ENCODE data around the gene DHRS2.
"Not testable (repeated sequence)": the region's sequence is repeated elsewhere in the genome, so short reads cannot be mapped to it uniquely, and the experiment has no call there.

Gene DHRS2

GRCh38 chr14:23634698-23635412 is 1.3 kb upstream of the DHRS2 start:
- DNase-seq: not testable (repeated sequence)

DNA sequence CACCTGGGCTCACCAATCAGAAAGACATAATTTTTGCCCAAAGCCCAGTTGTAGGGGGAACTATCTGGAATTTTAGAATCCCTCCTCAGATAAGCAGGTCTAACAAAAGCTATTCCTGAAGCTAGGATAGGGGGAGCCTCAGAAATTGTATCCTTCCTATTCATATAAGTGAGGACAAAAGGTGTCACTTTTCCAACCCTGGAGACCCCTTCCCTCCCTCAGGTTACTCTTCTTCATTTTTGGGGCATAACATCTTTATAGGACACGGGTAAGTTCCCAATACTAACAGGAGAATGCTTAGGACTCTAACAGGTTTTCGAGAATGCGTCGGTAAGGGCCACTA is 1.1 kb downstream of the DHRS2 start:
- not testable (repeated sequence) for DNase-seq

DNA sequence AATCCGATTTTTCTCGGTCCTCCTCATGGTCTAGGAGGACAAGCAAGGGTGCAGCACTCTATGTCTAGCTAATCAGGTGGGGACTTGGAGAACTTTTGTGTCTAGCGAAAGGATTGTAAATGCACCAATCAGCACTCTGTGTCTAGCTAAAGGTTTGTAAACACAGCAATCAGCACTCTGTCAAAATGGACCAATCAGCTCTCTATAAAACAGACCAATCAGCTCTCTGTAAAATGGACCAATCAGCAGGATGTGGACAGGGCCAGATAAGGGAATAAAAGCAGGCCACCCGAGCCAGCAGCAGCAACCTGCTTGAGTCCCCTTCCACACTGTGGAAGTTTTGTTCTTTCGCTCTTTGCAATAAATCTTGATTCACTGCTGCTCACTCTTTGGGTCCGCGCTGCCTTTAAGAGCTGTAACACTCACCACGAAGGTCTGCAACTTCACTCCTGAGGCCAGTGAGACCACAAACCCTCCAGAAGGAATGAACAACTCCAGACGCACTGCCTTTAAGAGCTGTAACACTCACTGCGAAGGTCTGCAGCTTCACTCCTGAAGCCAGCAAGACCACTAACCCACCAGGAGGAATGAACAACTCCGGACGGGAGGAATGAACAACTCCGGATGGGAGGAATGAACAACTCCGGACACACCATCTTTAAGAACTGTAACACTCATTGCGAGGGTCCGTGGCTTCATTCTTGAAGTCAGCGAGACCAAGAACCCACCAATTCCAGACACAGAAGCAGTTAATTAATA is 1.7 kb downstream of the DHRS2 start:
- DNase-seq: not testable (repeated sequence)

DNA sequence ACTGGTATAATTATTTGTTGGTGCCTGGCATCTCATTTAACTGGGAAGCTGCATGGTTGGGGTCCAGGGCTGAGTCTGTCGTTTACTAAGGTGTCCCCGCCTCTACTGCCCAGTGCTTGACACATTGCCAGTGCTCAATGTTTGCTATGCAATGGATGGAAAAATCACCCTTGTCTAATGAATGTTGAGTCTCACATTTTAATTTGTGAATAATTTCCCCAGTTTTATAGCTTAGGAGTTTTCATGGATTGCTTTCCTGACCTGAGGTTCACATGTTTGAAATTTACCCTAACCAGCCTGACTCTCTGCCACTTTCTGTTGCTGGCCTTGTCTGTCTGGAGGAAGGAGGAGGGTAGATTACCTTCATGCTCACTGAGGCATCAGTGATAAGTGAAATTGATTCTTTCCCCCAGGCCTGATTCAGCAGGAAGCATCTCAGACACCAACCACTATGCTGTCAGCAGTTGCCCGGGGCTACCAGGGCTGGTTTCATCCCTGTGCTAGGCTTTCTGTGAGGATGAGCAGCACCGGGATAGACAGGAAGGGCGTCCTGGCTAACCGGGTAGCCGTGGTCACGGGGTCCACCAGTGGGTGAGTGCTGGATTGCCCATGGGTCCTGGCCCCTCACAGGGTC is 2.4 kb downstream of the DHRS2 start:
- DNase-seq: no peak

DNA sequence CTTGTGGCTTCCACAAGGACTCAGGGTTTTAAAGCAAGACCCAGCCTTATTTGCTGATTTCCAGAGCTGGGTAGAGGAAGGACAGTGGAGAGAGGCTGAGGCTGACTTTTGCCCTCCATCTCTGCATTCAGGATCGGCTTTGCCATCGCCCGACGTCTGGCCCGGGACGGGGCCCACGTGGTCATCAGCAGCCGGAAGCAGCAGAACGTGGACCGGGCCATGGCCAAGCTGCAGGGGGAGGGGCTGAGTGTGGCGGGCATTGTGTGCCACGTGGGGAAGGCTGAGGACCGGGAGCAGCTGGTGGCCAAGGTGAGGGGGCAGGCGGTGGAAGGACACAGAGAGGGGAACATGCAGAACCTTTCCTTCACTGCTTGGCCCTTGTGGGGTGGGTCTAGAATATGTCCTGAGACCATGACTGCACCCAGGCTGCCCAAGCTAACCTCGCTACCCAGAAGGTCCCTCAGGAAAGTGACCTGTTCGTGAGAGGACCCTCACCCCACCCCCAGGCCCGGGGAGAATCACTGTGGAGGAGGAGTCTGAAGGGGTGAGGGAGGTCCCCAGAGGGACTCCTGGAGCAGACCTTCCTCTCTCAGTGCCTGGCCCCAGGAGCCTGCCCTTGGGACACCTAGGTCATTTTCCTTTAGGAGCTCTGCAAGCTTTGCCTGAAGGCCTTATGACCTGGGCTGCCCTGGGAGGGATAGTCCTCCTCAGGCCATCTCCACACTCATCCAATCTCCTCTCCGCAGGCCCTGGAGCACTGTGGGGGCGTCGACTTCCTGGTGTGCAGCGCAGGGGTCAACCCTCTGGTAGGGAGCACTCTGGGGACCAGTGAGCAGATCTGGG is 3.1 kb downstream of the DHRS2 start:
- DNase-seq: no peak

DNA sequence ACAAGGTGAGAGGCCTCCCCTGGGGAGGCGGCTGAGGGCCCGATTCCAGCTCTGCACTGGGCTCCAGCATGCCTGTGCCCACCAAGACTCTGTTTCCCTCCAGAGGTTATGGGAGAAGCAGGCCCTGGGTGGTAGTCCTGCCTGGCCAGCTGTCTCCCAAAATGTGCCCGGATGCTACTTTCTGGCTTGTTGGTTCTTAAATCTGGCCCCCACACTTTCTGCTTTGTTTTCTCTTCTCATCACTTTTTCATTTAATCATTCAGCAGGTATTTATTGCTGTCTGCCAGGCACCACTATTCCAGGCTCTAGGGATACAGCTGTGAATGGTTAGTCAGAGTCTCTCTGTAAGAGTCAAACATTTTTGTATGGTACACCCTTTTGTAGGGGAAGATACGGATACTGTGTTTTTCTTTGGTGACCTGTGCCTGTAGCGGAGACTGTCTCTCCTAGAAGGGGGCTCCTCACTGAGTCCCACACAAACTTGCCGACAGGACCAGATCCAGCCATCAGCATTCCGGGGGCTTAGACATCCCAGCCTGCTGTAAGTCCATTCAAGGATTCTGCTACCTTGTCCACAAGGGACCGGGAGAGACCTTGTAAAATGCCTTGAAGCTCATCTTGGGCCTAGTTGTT is 3.8 kb downstream of the DHRS2 start:
- DNase-seq: no peak

GRCh38 chr14:23640524-23641141 is 4.5 kb downstream of the DHRS2 start:
- peak; percentile 71 to 84 for DNase-seq

- no peak for DNase-seq
Measured at GRCh38 chr14:23641180-23641914, 5.2 kb downstream of the DHRS2 start.

DNA sequence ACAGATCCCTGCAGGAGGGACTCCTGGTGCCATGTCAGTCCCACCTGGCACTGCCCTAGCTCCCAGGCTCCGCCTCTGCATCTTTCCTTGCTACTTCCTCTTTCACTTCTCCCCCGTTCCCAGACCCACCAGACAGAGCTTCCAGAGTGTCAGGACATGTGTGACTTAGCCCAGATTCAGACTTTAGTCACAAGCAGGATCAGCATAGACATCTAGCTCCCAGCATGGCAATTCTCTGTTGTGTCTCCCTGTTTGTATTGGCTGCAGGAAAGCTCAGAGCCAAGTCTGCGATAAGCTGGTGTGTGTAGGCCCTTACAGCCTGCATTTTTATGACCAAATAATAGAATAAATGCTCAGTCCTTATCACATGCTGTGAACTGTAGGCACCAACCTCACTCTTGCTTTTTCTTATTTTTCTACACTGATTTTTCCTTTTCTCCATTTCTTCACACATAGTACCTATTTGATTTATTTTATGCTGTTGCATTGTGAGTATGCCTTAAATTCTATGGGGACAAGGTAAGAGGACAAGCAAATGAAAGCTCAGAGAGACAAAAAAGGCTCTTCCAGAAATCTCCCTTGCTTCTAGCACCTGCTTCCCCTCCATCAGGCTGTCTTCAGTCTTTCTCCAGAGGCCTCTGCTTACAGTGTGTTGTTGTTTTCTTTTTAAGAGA is 5.9 kb downstream of the DHRS2 start:
- no peak for DNase-seq

GRCh38 chr14:23643533-23644194 is 7.5 kb downstream of the DHRS2 start:
- no peak for DNase-seq

GRCh38 chr14:23644195-23644918 is 8.2 kb downstream of the DHRS2 start:
- no peak for DNase-seq

DNA sequence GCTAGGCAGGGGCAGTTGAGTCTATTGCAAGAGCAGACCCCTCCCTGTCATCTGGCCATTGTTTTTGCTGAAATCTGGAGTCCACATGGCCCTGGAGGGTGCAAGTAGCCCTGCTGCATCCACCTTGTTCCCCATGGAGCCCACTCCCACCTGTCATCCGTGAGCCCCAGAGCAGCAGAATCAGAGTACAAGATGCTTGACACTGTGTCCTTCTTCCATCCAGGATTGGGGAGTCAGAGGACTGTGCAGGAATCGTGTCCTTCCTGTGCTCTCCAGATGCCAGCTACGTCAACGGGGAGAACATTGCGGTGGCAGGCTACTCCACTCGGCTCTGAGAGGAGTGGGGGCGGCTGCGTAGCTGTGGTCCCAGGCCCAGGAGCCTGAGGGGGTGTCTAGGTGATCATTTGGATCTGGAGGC is 8.8 kb downstream of the DHRS2 start:
- no peak for DNase-seq

DNA sequence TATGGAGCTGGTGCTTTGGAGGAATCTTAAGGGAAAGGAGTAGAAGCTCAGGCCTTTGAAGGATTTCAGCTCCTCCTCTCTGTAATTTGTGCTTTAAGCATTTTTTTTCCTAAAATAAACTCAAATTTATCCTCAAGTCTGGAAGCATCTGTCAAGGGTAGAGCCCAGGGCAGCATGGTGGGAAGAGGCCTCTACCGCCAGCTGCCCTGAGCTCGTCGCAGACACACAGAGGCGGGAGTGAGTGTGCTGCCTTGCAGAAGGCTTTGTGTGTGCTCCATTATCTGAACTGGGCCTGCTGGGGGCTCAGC is 9.3 kb downstream of the DHRS2 start:
- DNase-seq: no peak

DNA sequence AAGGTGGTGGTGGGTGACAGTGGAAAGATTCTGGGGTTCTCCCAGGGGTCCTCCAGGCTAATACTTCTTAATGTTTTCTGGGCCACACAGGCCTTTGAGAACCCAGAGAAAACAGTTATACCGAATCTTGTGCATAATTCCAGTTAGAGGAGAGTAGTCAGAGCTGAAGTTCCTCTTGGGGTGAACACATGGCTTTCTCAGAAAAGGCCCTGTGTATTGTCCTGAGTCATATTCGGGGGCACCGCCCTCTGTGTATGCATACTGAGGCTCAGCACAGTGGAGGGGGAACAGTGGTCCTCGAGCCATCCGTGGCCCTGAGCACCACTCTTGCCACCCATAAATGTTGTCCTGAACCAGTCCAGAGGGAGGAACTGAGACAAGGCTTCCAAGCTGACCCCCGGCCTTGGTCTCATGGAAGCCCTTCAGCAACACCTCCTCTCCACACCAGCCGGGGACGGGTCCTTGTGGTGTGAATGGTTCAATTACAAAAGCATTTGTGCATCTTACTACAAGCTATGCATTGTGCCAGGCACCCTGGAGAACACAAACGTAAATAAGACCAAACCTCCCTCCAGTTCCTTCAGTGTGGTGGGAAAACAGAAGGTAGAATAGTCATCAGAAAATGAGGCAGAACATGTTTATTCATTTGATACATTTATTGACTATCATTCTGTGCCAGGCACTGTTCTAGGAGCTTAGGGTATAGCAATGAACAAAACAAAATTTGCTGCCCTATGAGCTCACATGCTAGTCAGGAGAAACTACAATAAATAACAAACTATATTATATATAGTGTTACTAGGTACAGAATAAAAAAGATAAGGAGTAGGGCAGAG is 9.9 kb downstream of the DHRS2 start:
- DNase-seq: no peak

DNA sequence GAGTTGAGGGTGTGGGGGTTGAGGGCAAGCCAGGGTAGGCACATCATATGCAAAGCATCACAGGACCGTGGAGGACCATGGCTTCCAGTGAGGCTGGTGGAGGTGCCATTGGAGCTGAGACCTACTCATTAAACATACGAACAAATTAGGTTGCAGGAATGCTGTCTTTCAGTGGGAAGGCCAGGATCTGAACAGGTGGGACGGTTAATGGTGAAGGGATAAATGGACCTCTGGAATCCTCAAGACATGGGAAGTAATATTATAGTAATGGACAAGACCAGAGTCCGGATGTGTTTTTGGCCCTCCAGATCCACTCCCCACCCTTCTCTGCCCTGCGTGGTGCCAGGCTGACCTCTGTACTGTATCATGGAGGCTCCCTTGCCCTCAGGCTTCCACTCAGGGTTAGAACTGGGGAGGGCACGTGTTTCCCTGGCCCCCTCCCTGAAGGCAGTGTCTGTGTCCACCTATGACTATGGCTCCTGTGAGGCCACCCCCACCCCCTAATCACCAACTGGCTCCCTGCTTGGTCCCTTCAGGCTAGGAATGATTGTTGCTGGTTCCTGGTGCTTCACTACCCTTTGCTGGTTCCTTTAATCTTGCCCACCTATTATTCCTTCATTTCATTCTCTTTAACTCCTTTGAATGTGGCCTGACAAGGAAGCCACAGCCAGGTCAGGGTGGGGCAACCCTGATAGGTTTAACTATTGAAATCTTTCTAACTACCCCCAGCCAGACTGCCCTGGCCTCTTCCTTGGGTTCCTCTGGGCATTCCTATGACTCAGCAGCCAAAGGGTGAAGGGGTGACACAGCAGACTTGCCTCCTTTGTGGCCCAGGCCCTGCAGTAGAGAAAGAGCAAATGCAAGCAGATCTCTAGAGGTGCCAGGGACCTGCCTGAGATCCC is 10.7 kb downstream of the DHRS2 start:
- no peak for DNase-seq

DNA sequence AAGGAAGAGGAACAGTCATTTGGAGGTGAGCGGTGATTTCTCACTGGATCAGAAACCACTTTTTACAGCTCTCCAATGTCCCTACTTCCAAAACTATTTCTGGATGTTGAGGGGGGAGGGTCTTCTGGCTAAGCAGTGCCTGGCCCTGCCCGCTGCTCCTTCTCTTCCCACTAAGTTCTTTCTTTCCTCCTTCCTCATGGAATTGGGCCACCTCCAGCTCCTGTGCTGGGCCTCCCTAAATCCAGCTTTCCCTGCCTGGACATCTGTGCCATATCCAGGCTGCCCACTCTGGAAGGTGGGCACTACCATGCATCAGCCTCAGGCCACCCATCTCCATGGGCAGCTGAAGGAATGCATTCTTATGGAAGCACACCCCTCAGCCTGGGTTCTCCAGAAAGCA is 11.5 kb downstream of the DHRS2 start:
- no peak for DNase-seq

- no peak for DNase-seq
Measured at GRCh38 chr14:23648764-23649460, 12.7 kb downstream of the DHRS2 start.
